Naive B cell (primary cell): ENCODE results near the gene BCAR3. TPM values are rescaled to one million over a fixed set of nuclear protein-coding genes. Genes with fewer than 3 reads are reported as not detected.

Experiments
- ATAC-seq, 2 donors: fragments of 150-1000 bp; cut with Tn5 transposase; 2 replicates each; pipeline ENCODE4 v1.10.0; 2021; ENCODE audit warnings: low read depth in 2 of 2, mild to moderate bottlenecking in 2 of 2, moderate library complexity in 2 of 2
- DNase-seq: peaks from one replicate; pipeline ENCODE4 v3.0.0; 2022
- H3K27ac Mint-ChIP-seq, 6 donors: one replicate each; pipeline ENCODE4 v1.8.0; 2020 to 2022; ENCODE audit warnings: mild to moderate bottlenecking in 6 of 6, mixed read lengths in 6 of 6, moderate library complexity in 5 of 6, inconsistent platforms in 2 of 6
- H3K27me3 Mint-ChIP-seq, 3 donors: one replicate each; pipeline ENCODE4 v1.8.0; 2021 to 2022; ENCODE audit warnings: mixed read lengths in 3 of 3, mild to moderate bottlenecking in 1 of 3
- H3K36me3 Mint-ChIP-seq, 2 donors: one replicate each; pipeline ENCODE4 v1.8.0; 2020 to 2022; ENCODE audit warnings: mixed read lengths in 2 of 2, inconsistent platforms in 1 of 2, mild to moderate bottlenecking in 1 of 2
- H3K4me1 Mint-ChIP-seq, 3 donors: one replicate each; pipeline ENCODE4 v1.8.0; 2020 to 2022; ENCODE audit warnings: mixed read lengths in 3 of 3, inconsistent platforms in 1 of 3, mild to moderate bottlenecking in 1 of 3, moderate library complexity in 1 of 3
- H3K4me3 Mint-ChIP-seq, 8 donors: one replicate each; pipeline ENCODE4 v1.8.0; 2020 to 2022; ENCODE audit warnings: mild to moderate bottlenecking in 8 of 8, mixed read lengths in 8 of 8, moderate library complexity in 8 of 8, inconsistent platforms in 2 of 8
- H3K9me3 Mint-ChIP-seq, 7 donors: one replicate each; pipeline ENCODE4 v1.8.0; 2020 to 2022; ENCODE audit warnings: mixed read lengths in 7 of 7, mild to moderate bottlenecking in 5 of 7, inconsistent platforms in 2 of 7, moderate library complexity in 1 of 7
- polyA plus RNA-seq, 6 donors: library from polyadenylated mRNA; unstranded; fragments of 300-500 nt; fragmentation: Illumina TruSeq; gene quantifications; one replicate each; pipeline ENCODE4 v1.2.3, GENCODE V29; 2021; ENCODE audit warnings: low read depth in 6 of 6

BCAR3 gene
- polyA plus RNA-seq, 6 donors from 2014 or later, result 0.73 to 3.2 (median 1.7) TPM; not detected in 1

DNA sequence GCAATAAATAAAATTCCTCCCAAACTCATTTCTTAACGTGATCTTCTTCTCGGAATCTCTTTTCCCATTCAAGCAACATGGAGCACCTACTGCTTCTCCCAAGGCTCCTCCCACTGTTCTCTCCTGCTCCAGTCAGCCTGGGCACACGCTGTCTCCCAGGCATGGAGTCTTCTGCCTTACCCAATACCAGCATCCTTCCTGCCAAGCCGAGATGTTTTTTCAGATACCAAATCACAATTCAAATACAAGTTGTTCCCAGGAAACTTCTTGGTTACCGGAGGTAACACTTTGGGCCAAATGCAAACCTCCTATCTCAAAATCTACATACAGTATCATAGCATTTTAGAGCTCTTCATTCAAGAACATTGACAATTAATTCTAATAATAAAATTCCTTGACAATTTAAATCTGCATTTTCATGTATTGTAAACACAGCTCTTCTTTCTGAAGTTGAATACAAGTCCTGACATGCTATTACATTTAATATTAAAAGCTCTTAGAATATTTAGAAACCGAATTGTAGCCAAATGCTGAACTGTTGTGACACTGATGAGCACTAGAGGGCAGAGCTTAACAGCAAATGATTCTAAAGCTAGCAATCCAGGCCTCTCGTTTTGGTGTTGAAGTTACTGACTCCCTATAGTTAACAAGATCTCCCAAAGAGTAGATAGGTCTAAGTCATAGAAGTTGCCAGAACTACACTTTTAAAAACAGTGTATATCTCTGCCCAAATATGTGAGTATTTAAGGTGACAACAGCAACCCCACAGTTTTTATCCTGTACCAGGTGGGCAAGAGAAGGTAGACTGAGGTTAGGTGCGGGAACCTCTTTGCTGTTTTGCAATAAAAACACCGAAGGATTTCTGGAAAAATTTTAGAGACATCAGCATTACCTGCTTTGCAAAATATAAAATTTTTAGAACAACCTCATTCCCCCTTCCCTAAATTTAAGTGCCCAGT, 52.3 kb downstream of the BCAR3 start:
- Mint-ChIP-seq H3K27me3 (no peaks in the 10 kb centered on the region), H3K27ac (peak overlapping the region in 2 of 6 donors; percentile 51 to 58), H3K4me1 (no peaks in the 10 kb centered on the region), H3K9me3 (no peaks in the 10 kb centered on the region), H3K4me3 (no peak overlapping the region), H3K36me3 (no peaks in the 10 kb centered on the region)
- peak; percentile 73 for ATAC-seq
- peak; percentile 58 for DNase-seq

DNA sequence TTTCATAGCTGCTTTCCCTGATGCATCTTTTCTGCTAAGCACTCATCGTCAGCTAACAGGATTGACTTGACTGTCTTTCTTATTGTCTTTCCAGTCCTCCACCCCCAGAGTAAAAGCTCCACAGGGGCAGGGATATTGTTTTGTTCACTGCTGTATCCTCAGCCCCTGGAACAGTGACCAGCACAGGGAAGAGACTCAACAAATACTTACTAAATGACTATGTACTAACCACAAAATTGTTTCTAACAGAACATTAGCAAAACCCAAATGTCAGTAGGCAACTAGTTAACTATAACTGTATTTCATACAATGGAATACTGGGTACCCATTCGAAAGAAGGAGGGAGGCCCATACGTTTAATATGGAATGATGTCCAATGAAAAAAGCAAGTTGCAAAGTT, 53.0 kb downstream of the BCAR3 start:
- Mint-ChIP-seq H3K9me3 (no peaks in the 10 kb centered on the region), H3K4me3 (no peak overlapping the region), H3K27ac (no peak overlapping the region), H3K36me3 (no peaks in the 10 kb centered on the region), H3K27me3 (no peaks in the 10 kb centered on the region), H3K4me1 (no peaks in the 10 kb centered on the region)
- ATAC-seq (no peak), DNase-seq (no peak)

DNA sequence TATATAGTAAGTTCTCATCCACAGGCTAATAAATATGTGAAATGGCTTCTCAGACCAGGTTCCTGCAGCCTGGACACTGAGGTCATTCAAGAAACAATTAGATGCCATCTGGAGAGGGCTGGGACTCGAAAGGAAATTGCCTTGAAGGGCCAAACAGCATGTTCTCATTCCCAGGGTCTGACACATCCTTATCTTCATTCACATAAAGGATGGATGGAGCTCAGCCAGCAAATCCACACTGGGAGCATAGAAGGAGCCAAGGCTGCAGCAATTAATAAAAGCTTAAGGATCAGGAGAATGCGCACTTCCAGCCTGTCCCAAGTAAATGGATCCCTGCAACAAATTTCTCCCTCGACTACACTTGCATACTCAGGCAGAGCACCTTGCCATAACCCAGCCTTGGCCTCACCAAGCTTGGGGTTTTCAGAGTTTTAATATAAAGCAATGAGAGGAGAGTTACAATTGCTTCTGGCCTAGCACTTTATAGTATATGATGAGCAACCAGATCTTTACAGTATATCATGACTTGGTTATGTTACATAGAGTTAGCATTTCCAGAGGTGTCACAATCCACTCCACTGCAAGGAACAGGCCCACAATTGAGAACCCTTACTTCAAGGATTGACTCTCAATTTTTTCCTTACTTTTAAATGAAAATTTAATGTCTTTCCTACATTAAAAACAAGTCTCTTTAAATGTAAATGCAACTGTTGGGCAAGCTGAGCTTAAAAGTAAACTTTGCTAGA, 55.9 kb downstream of the BCAR3 start:
- Mint-ChIP-seq H3K4me1 (peaks cover 0 to under 1% (median 0%) of the 10 kb centered on the region in 3 donors), H3K4me3 (no peak overlapping the region), H3K27ac (no peak overlapping the region), H3K36me3 (no peaks in the 10 kb centered on the region), H3K9me3 (no peaks in the 10 kb centered on the region), H3K27me3 (no peaks in the 10 kb centered on the region)
- no peak for ATAC-seq
- DNase-seq, result no peak

DNA sequence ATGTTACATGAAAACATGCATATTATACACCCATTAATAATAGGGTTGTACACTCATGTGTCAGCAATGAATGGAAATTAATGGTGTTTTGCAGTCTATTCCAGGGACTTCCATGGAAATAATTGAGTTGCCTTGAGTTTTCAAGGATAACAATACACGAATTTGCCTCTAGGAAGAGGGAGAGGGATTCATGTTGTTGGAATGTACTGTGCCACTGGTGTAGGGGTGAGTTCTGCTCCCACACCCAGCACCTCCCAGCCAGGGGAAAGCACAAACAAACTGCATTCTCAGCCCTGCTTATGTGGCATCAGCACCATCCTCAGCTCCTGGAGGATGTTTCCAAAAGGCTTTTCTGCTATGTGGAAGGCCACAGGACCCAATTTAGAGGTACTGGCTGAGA, 57.8 kb downstream of the BCAR3 start:
- Mint-ChIP-seq H3K36me3 (no peaks in the 10 kb centered on the region), H3K27ac (no peak overlapping the region), H3K4me3 (no peak overlapping the region), H3K9me3 (no peaks in the 10 kb centered on the region), H3K27me3 (no peaks in the 10 kb centered on the region), H3K4me1 (peaks cover 0 to 7% (median 6%) of the 10 kb centered on the region in 3 donors)
- DNase-seq (no peak), ATAC-seq (no peak)

DNA sequence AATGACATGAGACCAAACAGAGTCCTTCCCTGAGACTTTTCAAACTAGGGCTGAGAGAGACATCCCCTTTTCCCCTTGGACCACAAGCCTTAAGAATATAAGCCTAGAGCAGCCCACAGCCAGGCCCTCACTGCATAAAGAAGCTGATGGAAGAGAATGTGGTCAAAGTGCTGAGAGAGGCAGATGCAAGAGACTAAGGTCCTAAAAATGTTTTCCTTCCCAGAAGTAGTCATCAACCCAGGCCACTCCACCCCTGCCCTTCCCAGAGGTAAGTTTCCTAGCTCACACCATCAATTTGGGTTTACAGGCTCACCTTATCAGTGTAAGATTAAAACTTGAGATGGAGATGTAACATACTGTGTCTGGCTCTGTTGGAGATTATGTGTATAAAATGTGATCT, 58.2 kb downstream of the BCAR3 start:
- Mint-ChIP-seq H3K4me3 (no peak overlapping the region), H3K4me1 (peaks cover 0 to 8% (median 6%) of the 10 kb centered on the region in 3 donors), H3K27me3 (no peaks in the 10 kb centered on the region), H3K36me3 (no peaks in the 10 kb centered on the region), H3K9me3 (no peaks in the 10 kb centered on the region), H3K27ac (peak overlapping the region in 2 of 6 donors; percentile 13 to 81)
- no peak for DNase-seq
- ATAC-seq, result no peak

DNA sequence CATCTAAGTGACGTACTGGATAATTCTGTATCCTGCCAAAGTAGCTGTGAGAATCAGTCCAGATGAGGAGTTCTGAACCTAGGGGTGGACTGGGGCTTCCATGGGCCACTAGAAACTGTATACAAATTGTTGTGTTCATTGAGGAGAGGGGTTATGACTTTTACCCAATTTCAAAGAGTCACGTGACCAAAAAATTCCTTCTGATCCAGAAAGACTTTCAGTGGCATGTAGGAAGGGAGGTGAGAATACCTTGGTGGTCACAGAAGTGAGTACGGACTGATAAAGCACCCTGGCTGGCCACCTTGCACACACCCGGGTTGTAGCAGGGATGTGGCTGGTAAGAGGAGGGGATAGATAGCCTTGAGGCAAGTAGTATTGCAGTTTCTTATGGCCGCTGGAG, 60.4 kb downstream of the BCAR3 start:
- Mint-ChIP-seq H3K4me3 (no peak overlapping the region), H3K27me3 (no peaks in the 10 kb centered on the region), H3K4me1 (peaks cover 0 to 18% (median 6%) of the 10 kb centered on the region in 3 donors), H3K36me3 (no peaks in the 10 kb centered on the region), H3K9me3 (no peaks in the 10 kb centered on the region), H3K27ac (no peak overlapping the region)
- no peak for ATAC-seq
- DNase-seq, result no peak

DNA sequence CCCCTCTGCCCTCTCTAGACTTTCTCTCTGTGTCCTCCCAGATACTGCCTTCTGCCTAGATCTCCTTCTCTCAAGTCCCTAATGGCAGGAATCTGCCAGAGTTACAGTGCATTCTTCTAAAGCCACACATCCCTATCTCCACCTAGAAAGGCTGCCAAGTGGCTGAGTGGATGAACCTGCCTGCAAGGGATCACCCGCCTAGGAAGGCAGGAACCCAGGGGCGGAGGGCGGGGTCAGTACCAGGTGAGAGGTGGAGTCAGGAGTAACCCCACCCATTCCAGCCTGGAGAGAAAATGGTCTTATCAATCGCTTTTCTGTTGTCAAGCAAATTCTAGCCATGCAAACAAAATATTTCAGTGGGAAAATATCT, 60.8 kb downstream of the BCAR3 start:
- Mint-ChIP-seq H3K27ac (no peak overlapping the region), H3K4me3 (no peak overlapping the region), H3K27me3 (no peaks in the 10 kb centered on the region), H3K36me3 (no peaks in the 10 kb centered on the region), H3K9me3 (no peaks in the 10 kb centered on the region), H3K4me1 (peaks cover 0 to 20% (median 6%) of the 10 kb centered on the region in 3 donors)
- DNase-seq (no peak), ATAC-seq (no peak)

DNA sequence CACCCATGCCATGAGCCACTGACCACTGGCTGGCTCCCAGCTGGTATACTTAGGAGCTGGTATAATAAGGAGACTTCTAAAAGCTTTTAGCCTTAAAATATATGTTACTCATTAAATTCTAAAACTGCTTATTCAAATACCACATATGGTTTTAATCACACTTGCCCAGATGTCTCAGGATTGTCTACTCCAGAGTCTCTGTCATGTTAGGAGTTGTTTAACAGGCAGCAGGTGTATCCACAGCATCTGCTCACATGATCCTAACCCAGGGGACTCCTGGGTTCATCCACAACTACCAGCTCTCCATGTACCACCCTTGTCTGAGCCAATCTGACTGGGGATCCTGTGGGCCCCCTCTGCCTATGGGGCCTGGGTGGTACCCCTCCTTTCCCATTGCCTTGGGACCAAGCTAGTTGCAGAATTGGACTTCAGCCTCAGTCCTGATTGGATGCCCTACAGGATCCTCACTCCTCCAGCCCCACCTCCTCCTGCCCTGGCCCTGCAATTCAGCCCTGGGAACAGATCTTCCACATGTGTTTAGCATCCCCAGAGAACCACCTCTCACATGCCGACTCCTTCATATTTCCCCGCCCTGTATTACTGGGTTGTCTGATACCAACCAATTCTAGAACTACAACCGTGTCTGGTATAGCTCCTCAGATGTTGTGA, 61.3 kb downstream of the BCAR3 start:
- H3K4me3 Mint-ChIP-seq, result peak overlapping the region in 1 of 8 donors; percentile 54
- no peaks in the 10 kb centered on the region for H3K27me3 Mint-ChIP-seq
- no peaks in the 10 kb centered on the region for H3K36me3 Mint-ChIP-seq
- H3K9me3 Mint-ChIP-seq, result no peaks in the 10 kb centered on the region
- no peak overlapping the region for H3K27ac Mint-ChIP-seq
- ATAC-seq, result no peak
- H3K4me1 Mint-ChIP-seq, result peaks cover 0 to 25% (median 6%) of the 10 kb centered on the region in 3 donors
- no peak for DNase-seq

DNA sequence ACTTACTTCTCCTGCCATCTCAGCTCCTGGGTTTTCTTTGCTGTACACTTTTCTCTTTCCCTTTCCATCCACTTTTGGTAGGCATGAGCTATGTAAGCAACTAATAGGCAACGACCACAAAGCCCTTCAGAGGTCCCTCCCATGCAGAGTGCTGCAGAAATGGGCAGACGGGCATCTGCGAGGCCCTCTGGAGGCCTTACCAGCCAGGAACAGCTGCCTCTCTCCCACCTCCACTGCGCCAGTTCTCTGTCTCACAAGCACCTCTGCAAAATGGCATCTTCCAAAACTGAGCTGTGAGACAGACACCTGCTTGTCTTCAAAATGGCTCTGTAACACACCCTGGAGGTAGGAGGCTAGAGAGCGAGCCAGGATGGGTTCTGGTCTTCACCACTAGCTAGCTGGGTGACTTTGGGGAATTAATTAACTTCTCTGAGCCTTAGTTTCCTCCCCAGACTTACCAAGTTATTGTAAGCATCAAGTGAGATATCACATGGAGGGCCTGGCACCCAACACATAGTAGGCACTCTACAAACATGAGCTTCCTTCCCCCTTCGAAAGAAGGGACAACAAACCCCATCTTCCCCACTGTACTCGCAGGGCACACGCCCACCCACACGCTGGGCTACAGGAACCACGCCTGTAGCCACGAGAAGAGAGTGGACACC, 62.0 kb downstream of the BCAR3 start:
- no peaks in the 10 kb centered on the region for H3K36me3 Mint-ChIP-seq
- peak overlapping the region in 1 of 8 donors; percentile 54 for H3K4me3 Mint-ChIP-seq
- H3K4me1 Mint-ChIP-seq, result peaks cover 0 to 26% (median 6%) of the 10 kb centered on the region in 3 donors
- no peak for DNase-seq
- no peaks in the 10 kb centered on the region for H3K27me3 Mint-ChIP-seq
- peak overlapping the region in 1 of 6 donors; percentile 46 for H3K27ac Mint-ChIP-seq
- no peak for ATAC-seq
- H3K9me3 Mint-ChIP-seq, result no peaks in the 10 kb centered on the region

DNA sequence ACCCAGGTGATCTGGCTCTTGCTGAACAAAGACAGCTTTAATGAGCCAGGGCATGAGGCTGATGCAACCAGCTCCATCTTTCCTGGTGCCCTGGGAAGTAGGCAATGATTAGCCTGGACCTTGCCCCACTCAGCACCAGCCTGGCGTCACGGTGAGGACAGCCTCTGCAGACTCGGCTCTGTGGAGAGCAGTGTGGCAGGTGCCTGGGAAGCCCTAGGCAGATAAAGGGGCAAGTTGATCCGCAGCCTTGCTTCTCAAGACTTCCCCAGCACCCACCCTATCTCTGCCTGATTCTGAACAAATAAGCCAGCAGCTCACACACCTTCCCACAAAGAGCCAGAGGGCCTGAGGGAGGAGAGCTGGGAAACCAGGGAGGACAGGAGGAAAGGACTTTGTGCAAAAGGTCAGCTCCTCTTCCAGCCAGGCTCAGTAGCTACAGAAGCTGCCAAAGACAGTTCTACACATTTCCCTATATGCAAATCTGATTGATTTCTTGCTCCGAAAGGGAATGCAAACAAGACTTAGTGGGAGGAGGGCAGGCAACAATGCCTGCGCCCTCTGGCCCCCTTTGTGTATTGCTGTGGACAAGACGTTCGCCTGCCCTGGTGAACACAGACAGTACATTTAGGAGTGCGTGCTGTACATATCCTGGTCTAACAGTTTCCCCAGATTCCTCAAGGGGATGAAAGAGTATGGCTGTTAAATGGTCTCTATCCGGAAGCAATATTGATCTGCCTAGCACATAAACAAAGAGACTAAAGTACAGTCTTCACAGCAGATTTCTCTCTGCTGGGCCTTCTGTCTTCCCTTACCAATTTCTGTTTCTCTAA, 63.8 kb downstream of the BCAR3 start:
- Mint-ChIP-seq H3K4me1 (peaks cover 3 to 28% (median 10%) of the 10 kb centered on the region in 3 donors), H3K9me3 (no peaks in the 10 kb centered on the region), H3K36me3 (no peaks in the 10 kb centered on the region), H3K27ac (peak overlapping the region in 3 of 6 donors; percentile 16 to 19 (median 17)), H3K4me3 (peak overlapping the region in 1 of 8 donors; percentile 28), H3K27me3 (no peaks in the 10 kb centered on the region)
- no peak for DNase-seq
- ATAC-seq, result no peak

DNA sequence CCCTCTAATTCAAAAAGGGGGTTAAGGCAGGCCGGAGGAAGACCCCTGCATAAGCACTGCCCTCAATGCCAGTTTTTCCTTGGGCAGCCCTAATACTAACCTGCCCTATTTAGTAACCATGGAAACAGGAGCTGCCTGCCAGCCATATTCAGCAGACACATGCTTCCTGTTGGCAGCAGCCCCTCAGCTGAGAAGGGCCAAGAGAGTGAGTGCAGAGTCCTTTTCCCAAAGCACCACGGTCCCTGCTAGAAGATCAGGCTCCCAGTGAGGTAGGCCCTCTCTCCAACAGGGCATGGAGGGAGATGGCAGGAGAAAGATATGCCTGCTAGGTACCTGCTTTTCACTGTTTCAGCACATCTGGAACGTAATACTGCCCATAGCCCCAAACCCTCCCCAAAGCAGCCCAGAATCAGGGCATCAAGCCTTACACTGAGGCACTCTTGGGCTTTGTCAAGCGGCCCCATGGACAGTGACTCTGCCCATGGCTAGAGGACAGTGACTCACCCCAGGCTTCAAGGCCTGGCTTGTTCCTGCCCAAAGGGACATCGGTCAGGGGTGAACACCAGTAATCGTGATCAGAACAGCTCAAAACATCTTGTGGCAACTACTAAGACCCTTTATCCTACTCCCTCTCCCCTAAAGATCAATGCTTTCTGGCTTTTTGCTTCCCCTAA, 64.5 kb downstream of the BCAR3 start:
- H3K4me1 Mint-ChIP-seq, result peaks cover 3 to 33% (median 10%) of the 10 kb centered on the region in 3 donors
- no peak for DNase-seq
- no peak overlapping the region for H3K4me3 Mint-ChIP-seq
- H3K9me3 Mint-ChIP-seq, result no peaks in the 10 kb centered on the region
- peak overlapping the region in 1 of 6 donors; percentile 16 for H3K27ac Mint-ChIP-seq
- H3K36me3 Mint-ChIP-seq, result no peaks in the 10 kb centered on the region
- peak in 1 of 2 donors; percentile 40 for ATAC-seq
- H3K27me3 Mint-ChIP-seq, result no peaks in the 10 kb centered on the region
